ENCODE data around the gene TTC38. TPM values are rescaled to one million over a fixed set of nuclear protein-coding genes. Genes with fewer than 3 reads are reported as not detected.

Gene TTC38
- total RNA-seq, 1 experiment from 2014 or later: 31.5 TPM

DNA sequence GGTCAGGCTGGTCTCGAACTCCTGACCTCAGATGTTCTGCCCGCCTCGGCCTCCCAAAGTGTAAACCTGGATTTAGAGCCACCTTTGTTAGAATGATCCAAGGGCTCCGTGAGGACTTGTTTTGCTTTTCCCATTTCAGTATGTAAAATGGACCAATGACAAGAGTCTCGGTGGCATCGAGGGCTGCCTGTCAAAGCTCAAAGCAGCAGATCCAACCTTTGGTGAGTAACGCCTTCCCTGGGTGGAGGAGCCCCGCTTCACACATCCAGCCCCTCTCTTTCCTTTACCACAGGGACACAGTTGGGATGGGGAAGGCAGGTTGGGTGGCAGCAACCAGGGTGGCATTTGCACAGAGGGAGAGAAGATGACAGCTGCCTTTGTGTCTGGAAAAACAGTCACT, 4.4 kb downstream of the TTC38 start:
- no CpG with 5 or more reads among the region's 8 CpGs for WGBS (ENCODE audit: extremely low coverage, insufficient read length, low lambda C conversion rate)
- no peaks in the 10 kb centered on the region for H3K79me2 ChIP-seq (ENCODE audit: insufficient read depth, low read length)
- H3K23ac ChIP-seq (ENCODE audit: insufficient read length, low read depth, low read length): no peak overlapping the region
- no peak overlapping the region for H3K27ac Mint-ChIP-seq
- H3K18ac ChIP-seq (ENCODE audit: insufficient read length, low read depth, low read length): no peak overlapping the region
- no peaks in the 10 kb centered on the region for H3K4me1 ChIP-seq (ENCODE audit: insufficient read depth, low read length)
- no peaks in the 10 kb centered on the region for H3K27me3 ChIP-seq (ENCODE audit: insufficient read depth, low read length)
- no peak overlapping the region for H3T11ph ChIP-seq (ENCODE audit: low read length)
- H3K36me3 Mint-ChIP-seq (ENCODE audit: insufficient read depth in 1 of 3, low read depth in 3 of 3): peaks cover 18 to 39% (median 38%) of the 10 kb centered on the region in 3 experiments; a peak in 6 of 7 replicates
- H3K9ac ChIP-seq (ENCODE audit: extremely low read depth, insufficient read length, low read length): no peak overlapping the region
- no peak for DNase-seq
- no peaks in the 10 kb centered on the region for H3K79me1 ChIP-seq (ENCODE audit: insufficient read depth, low read depth, low read length, poor library complexity, severe bottlenecking)
- TF ChIP-seq, protein P1, sequence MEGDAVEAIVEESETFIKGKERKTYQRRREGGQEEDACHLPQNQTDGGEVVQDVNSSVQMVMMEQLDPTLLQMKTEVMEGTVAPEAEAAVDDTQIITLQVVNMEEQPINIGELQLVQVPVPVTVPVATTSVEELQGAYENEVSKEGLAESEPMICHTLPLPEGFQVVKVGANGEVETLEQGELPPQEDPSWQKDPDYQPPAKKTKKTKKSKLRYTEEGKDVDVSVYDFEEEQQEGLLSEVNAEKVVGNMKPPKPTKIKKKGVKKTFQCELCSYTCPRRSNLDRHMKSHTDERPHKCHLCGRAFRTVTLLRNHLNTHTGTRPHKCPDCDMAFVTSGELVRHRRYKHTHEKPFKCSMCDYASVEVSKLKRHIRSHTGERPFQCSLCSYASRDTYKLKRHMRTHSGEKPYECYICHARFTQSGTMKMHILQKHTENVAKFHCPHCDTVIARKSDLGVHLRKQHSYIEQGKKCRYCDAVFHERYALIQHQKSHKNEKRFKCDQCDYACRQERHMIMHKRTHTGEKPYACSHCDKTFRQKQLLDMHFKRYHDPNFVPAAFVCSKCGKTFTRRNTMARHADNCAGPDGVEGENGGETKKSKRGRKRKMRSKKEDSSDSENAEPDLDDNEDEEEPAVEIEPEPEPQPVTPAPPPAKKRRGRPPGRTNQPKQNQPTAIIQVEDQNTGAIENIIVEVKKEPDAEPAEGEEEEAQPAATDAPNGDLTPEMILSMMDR (conservative IDR thresholded peaks at IDR 0.05): no peak
- no peak overlapping the region for H2AK5ac ChIP-seq (ENCODE audit: insufficient read length, low read length)
- no peak overlapping the region for H4K5ac ChIP-seq (ENCODE audit: insufficient read length, low read depth, low read length)
- H2BK5ac ChIP-seq (ENCODE audit: insufficient read length, low read length): no peak overlapping the region
- H2BK15ac ChIP-seq (ENCODE audit: low read depth, low read length): no peak overlapping the region
- no peak overlapping the region for H3K4me2 ChIP-seq (ENCODE audit: insufficient read depth, insufficient read length, low read length)
- no peak overlapping the region for H2AFZ ChIP-seq (ENCODE audit: low read length)
- peaks cover 4% of the 10 kb centered on the region for H4K20me1 ChIP-seq (ENCODE audit: control insufficient read depth, insufficient read depth, insufficient read length)
- no peak overlapping the region for H4K91ac ChIP-seq (ENCODE audit: insufficient read length, low read depth, low read length)
- H4K8ac ChIP-seq (replicated peaks; ENCODE audit: insufficient read length, low read depth, low read length): no peak overlapping the region
- no peak overlapping the region for H3K27ac ChIP-seq (ENCODE audit: insufficient read length, low read depth, low read length)
- no peak overlapping the region for H2BK120ac ChIP-seq (ENCODE audit: low read depth, low read length, poor library complexity, severe bottlenecking)
- H3K27me3 Mint-ChIP-seq (ENCODE audit: low read depth): 0 out of 2 replicates have a peak, but pooled peaks cover under 1% of the 10 kb centered on the region
- H3K56ac ChIP-seq (ENCODE audit: insufficient read length, low read depth, low read length): no peak overlapping the region
- H3K4me1 Mint-ChIP-seq: peaks cover 6 to 7% of the 10 kb centered on the region in 2 experiments
- H3K14ac ChIP-seq (ENCODE audit: insufficient read depth, low read length): no peak overlapping the region
- H2BK12ac ChIP-seq (ENCODE audit: insufficient read length, low read depth, low read length): no peak overlapping the region
- no peaks in the 10 kb centered on the region for H3K9me3 ChIP-seq (ENCODE audit: control insufficient read depth, low read depth, low read length)
- H3K9me3 Mint-ChIP-seq: peaks cover 0 to 5% of the 10 kb centered on the region in 2 experiments; a peak in 1 of 5 replicates
- no peak overlapping the region for H3K4me3 Mint-ChIP-seq
- H2BK20ac ChIP-seq (ENCODE audit: low read depth, low read length, poor library complexity, severe bottlenecking): no peak overlapping the region
- H3K23me2 ChIP-seq (ENCODE audit: insufficient read length, low read depth, low read length, poor library complexity, severe bottlenecking): peaks cover 6% of the 10 kb centered on the region
- H3K4ac ChIP-seq (ENCODE audit: low read depth, low read length): no peak overlapping the region

All from H9 (cell line).